HG03135 (cell line): ENCODE data around the gene PLEKHN1.
"Not testable (repeated sequence)": the region's sequence is repeated elsewhere in the genome, so short reads cannot be mapped to it uniquely, and the experiment has no call there.

ENCODE experiments used
- ATAC-seq: cut with Tn5 transposase; IDR thresholded peaks from one replicate; pipeline ENCODE4 v1.9.1; 2021; ENCODE audit warnings: mild to moderate bottlenecking, moderate library complexity; ENCODE audit not compliant: unreplicated experiment

The PLEKHN1 gene

GRCh38 chr1:991275-991674, 25.0 kb downstream of the PLEKHN1 start:
- not testable (repeated sequence) for ATAC-seq

GRCh38 chr1:991895-992294, 25.6 kb downstream of the PLEKHN1 start:
- ATAC-seq, result no peak

- no peak for ATAC-seq
Observed at GRCh38 chr1:992362-992761, 26.1 kb downstream of the PLEKHN1 start.

GRCh38 chr1:993379-993995, 27.2 kb downstream of the PLEKHN1 start:
- ATAC-seq, result no peak

GRCh38 chr1:994546-994945, 28.3 kb downstream of the PLEKHN1 start:
- not testable (repeated sequence) for ATAC-seq

GRCh38 chr1:995665-996633, 29.7 kb downstream of the PLEKHN1 start:
- ATAC-seq, result no peak

GRCh38 chr1:996851-997712, 30.8 kb downstream of the PLEKHN1 start:
- no peak for ATAC-seq

GRCh38 chr1:997713-997992, 31.4 kb downstream of the PLEKHN1 start:
- no peak for ATAC-seq

GRCh38 chr1:997993-998744, 31.9 kb downstream of the PLEKHN1 start:
- no peak for ATAC-seq

- ATAC-seq, result no peak
Observed at GRCh38 chr1:998745-998994, 32.4 kb downstream of the PLEKHN1 start.

- ATAC-seq, result no peak
Observed at GRCh38 chr1:998995-999724, 32.9 kb downstream of the PLEKHN1 start.

- no peak for ATAC-seq
Observed at GRCh38 chr1:999725-1000356, 33.6 kb downstream of the PLEKHN1 start, which contains the start of gene HES4. TSS of gene HES4 (minus strand) at chr1:1000097. CDS start at chr1:999973, 124 bp downstream.

- no peak for ATAC-seq
Observed at GRCh38 chr1:1000357-1001056, 34.2 kb downstream of the PLEKHN1 start.

GRCh38 chr1:1001057-1001783, 34.9 kb downstream of the PLEKHN1 start:
- no peak for ATAC-seq

GRCh38 chr1:1003618-1004419, 37.5 kb downstream of the PLEKHN1 start:
- ATAC-seq, result no peak

GRCh38 chr1:1004420-1004779, 38.1 kb downstream of the PLEKHN1 start:
- ATAC-seq, result no peak

GRCh38 chr1:1004780-1005697, 38.8 kb downstream of the PLEKHN1 start:
- ATAC-seq, result no peak
